Gastroesophageal sphincter (tissue), 4 donors: Measurements from ENCODE around the gene WWP2. TPM values are rescaled to one million over a fixed set of nuclear protein-coding genes. Genes with fewer than 3 reads are reported as not detected.
A peak's percentile ranks its signal among the peaks of the same experiment; 100 is the strongest.
"Not testable (repeated sequence)": the region's sequence is repeated elsewhere in the genome, so short reads cannot be mapped to it uniquely, and the experiment has no call there.

ENCODE experiments used
- ATAC-seq: fragments of 150-250 bp; one replicate; pipeline ENCODE4 v1.9.1; 2016; ENCODE audit warnings: mild to moderate bottlenecking, moderate library complexity
- H3K27ac ChIP-seq, 4 donors: fragments of 200-600 bp; sonication (generic) in 3 of 4; 1 replicate in 3 of 4; 2 replicates in 1 of 4; pipeline ENCODE4 v1.5.1; 2016 to 2019
- H3K27me3 ChIP-seq: fragments of 200-600 bp; sonication (generic); one replicate; pipeline ENCODE4 v1.5.1; 2019
- H3K36me3 ChIP-seq, 2 donors: fragments of 200-600 bp; sonication (generic); one replicate each; pipeline ENCODE4 v1.5.1; 2019; ENCODE audit warnings: control low read depth in 1 of 2
- H3K4me1 ChIP-seq, 3 donors: fragments of 200-600 bp; sonication (generic); 1 replicate in 2 of 3; 2 replicates in 1 of 3; pipeline ENCODE4 v1.5.1; 2016 to 2019; ENCODE audit warnings: control low read depth in 2 of 3
- H3K4me3 ChIP-seq, 2 donors: fragments of 200-600 bp; sonication (generic); one replicate each; pipeline ENCODE4 v1.5.1; 2019; ENCODE audit warnings: mild to moderate bottlenecking in 1 of 2, moderate library complexity in 1 of 2
- H3K9me3 ChIP-seq, 3 donors: fragments of 200-600 bp; sonication (generic); one replicate each; pipeline ENCODE4 v1.5.1; 2017 to 2019; ENCODE audit warnings: control low read depth in 2 of 3
- POLR2A ChIP-seq, 2 donors: fragments of 450-650 bp; IDR thresholded peaks; one replicate each; pipeline ENCODE4 v1.6.1; 2017; ENCODE audit warnings: antibody characterized with exemption in 2 of 2, mild to moderate bottlenecking in 2 of 2, moderate library complexity in 1 of 2
- WGBS, 2 donors: methylation state at CpG; one replicate each; pipeline ENCODE4 v1.1.5; 2018; ENCODE audit warnings: low coverage in 1 of 2; 5-methylcytosine and 5-hydroxymethylcytosine counted together
- small RNA-seq, 4 donors: library from RNA; depleted of rRNA; stranded (forward); fragments of <200 nt; gene quantifications; one replicate each; pipeline ENCODE3, GENCODE V24; 2016
- total RNA-seq, 4 donors: library from RNA; depleted of rRNA; stranded (reverse); fragments of >200 nt; gene quantifications; one replicate each; pipeline ENCODE4 v1.1.0, GENCODE V29; 2016

The WWP2 gene
- total RNA-seq, 4 donors from 2014 or later, result 23.4 to 31.9 (median 28.8) TPM

GRCh38 chr16:69964960-69965660 lies 203.0 kb downstream of the WWP2 start:
- peak in 1 of 2 donors; percentile 20 for TF ChIP-seq POLR2A (IDR thresholded peaks at IDR 0.05)
- not testable (repeated sequence) for H3K36me3 ChIP-seq, H3K27me3 ChIP-seq, H3K9me3 ChIP-seq, H3K4me1 ChIP-seq
- Histone ChIP-seq H3K27ac (peak overlapping the region in 3 of 4 donors; percentile 59 to 84 (median 72)), H3K4me3 (peak overlapping the region; percentile 41 to 54)
- peak; percentile 90 for ATAC-seq
- WGBS, 2 donors, result 80% methylated on average over 3 of the region's 68 CpGs; no CpG with 5 or more reads in 1 of the 2 donors

- ATAC-seq, result peak; percentile 74
- WGBS, 2 donors, result no CpG with 5 or more reads among the region's 24 CpGs
- Histone ChIP-seq H3K27ac (peak overlapping the region in 3 of 4 donors; percentile 59 to 84 (median 72)), H3K4me3 (peak overlapping the region; percentile 41 to 54)
- not testable (repeated sequence) for H3K27me3 ChIP-seq, H3K36me3 ChIP-seq, H3K9me3 ChIP-seq, H3K4me1 ChIP-seq
Measured at GRCh38 chr16:69965661-69966054, 203.5 kb downstream of the WWP2 start.

- no CpG with 5 or more reads among the region's 5 CpGs for WGBS, 2 donors
- H3K4me1 ChIP-seq, H3K9me3 ChIP-seq, H3K36me3 ChIP-seq, H3K4me3 ChIP-seq, ATAC-seq, H3K27me3 ChIP-seq, H3K27ac ChIP-seq: not testable (repeated sequence)
Measured at GRCh38 chr16:69967688-69968087, 205.6 kb downstream of the WWP2 start.

GRCh38 chr16:69968125-69968524 lies 206.0 kb downstream of the WWP2 start:
- WGBS, 2 donors, result no CpG with 5 or more reads among the region's 10 CpGs

GRCh38 chr16:69969657-69970056 lies 207.5 kb downstream of the WWP2 start:
- not testable (repeated sequence) for H3K9me3 ChIP-seq, H3K36me3 ChIP-seq, H3K4me3 ChIP-seq, H3K4me1 ChIP-seq, ATAC-seq, H3K27me3 ChIP-seq, H3K27ac ChIP-seq
- WGBS, 2 donors, result 76 to 100% methylated on average over 1 to 3 of the region's 4 CpGs

More at GRCh38 chr16:69968125-69968524, 206.0 kb downstream of the WWP2 start:
- not testable (repeated sequence) for H3K9me3 ChIP-seq, H3K4me1 ChIP-seq, ATAC-seq, H3K27me3 ChIP-seq, H3K4me3 ChIP-seq, H3K36me3 ChIP-seq, H3K27ac ChIP-seq

- not testable (repeated sequence) for H3K4me3 ChIP-seq, H3K9me3 ChIP-seq, H3K4me1 ChIP-seq, H3K36me3 ChIP-seq, H3K27ac ChIP-seq, H3K27me3 ChIP-seq
- WGBS, 2 donors, result 50% methylated on average over 3 of the region's 7 CpGs; no CpG with 5 or more reads in 1 of the 2 donors
- peak; percentile 19 for ATAC-seq
Measured at GRCh38 chr16:69972120-69972519, 210.0 kb downstream of the WWP2 start.

- not testable (repeated sequence) for H3K9me3 ChIP-seq, H3K27ac ChIP-seq, H3K4me3 ChIP-seq, ATAC-seq, H3K36me3 ChIP-seq, H3K4me1 ChIP-seq, H3K27me3 ChIP-seq
- no CpG with 5 or more reads among the region's 8 CpGs for WGBS, 2 donors
Measured at GRCh38 chr16:69972935-69973334, 210.8 kb downstream of the WWP2 start.

- peaks cover 0 to 57% of the 10 kb centered on the region in 2 donors for H3K36me3 ChIP-seq
- 71 to 100% methylated on average over 1 of the region's 1 CpG for WGBS, 2 donors
- H3K9me3 ChIP-seq, H3K27me3 ChIP-seq, H3K4me1 ChIP-seq, ATAC-seq, H3K4me3 ChIP-seq, H3K27ac ChIP-seq: not testable (repeated sequence)
Measured at GRCh38 chr16:69985196-69985595, 223.1 kb downstream of the WWP2 start.

Small RNA genes lying within 50 kb of the gene (small RNA-seq; reads per million reads assigned to genes)
- gene AC026468.1 (0 reads per million in 4 donors), gene MIR140 (172 to 312 (median 219) reads per million in 4 donors), gene RF00091 (0 reads per million in 4 donors)

Other genes with a start within 250 kb of the WWP2 start
- 10 to 100 TPM; 43.8 to 79.1 (median 59.5) TPM for gene NFAT5, start 196.4 kb upstream of the WWP2 start, total RNA-seq
- gene NQO1, start 35.8 kb upstream of the WWP2 start, total RNA-seq, result 100 to 1,000 TPM in 1 of 4 donors, 10 to 100 TPM in 3; 51.3 to 120 (median 79.9) TPM
- gene NOB1, start 7.4 kb upstream of the WWP2 start, total RNA-seq, result 10 to 100 TPM; 23.4 to 31.4 (median 27.1) TPM
- gene CLEC18A, start 189.0 kb downstream of the WWP2 start, total RNA-seq, result 1 to 10 TPM in 1 of 4 donors, under 1 TPM in 2, not detected in 1; 0.27 to 1.9 (median 0.31) TPM